Activated B cell treated with CpG ODN at 0.5 μM for 24 hours (primary cell): Measurements from ENCODE around the gene TBL1Y. TPM values are rescaled to one million over a fixed set of nuclear protein-coding genes. Genes with fewer than 3 reads are reported as not detected.
A peak's percentile ranks its signal among the peaks of the same experiment; 100 is the strongest.

Source experiments
- ATAC-seq: fragments of 200-7000 bp; cut with Tn5 transposase; one replicate; pipeline ENCODE4 v1.10.0; 2021; ENCODE audit warnings: low read depth, mild to moderate bottlenecking, moderate library complexity
- CTCF ChIA-PET: fragments of 350-600 bp; sonication (Branson Sonifier 250); formaldehyde crosslinking; loops from one replicate; lab custom pipeline; 2021; ENCODE audit warnings: antibody characterized with exemption; lab: Charles Lee
- POLR2A ChIA-PET: fragments of 350-600 bp; sonication (Branson Sonifier 250); formaldehyde crosslinking; loops from one replicate; lab custom pipeline; 2021; ENCODE audit warnings: antibody characterized with exemption; lab: Charles Lee
- DNase-seq: peaks from one replicate; pipeline ENCODE4 v3.0.0; 2022
- H3K27ac Mint-ChIP-seq: one replicate; pipeline ENCODE4 v1.8.0; 2020; ENCODE audit warnings: mixed read lengths
- H3K27me3 Mint-ChIP-seq: one replicate; pipeline ENCODE4 v1.8.0; 2021; ENCODE audit warnings: mixed read lengths
- H3K36me3 Mint-ChIP-seq: one replicate; pipeline ENCODE4 v1.8.0; 2021; ENCODE audit warnings: low read depth, mixed read lengths
- H3K4me1 Mint-ChIP-seq: one replicate; pipeline ENCODE4 v1.8.0; 2021; ENCODE audit warnings: mixed read lengths
- H3K4me3 Mint-ChIP-seq: one replicate; pipeline ENCODE4 v1.8.0; 2020; ENCODE audit warnings: mild to moderate bottlenecking, mixed read lengths
- H3K9me3 Mint-ChIP-seq: one replicate; pipeline ENCODE4 v1.8.0; 2020; ENCODE audit warnings: mixed read lengths
- CTCF ChIP-seq: fragments of 200-600 bp; IDR thresholded peaks from one replicate; pipeline ENCODE4 v1.8.0; 2022; ENCODE audit warnings: antibody characterized with exemption, mild to moderate bottlenecking
- intact Hi-C: fragments of 100-400 bp; cut with micrococcal nuclease; formaldehyde crosslinking; loops from one replicate; pipeline ENCODE4 v1.15.1; 2024
- total RNA-seq: library from RNA; stranded (reverse); gene quantifications from 2 replicates; pipeline ENCODE4 v1.2.3, GENCODE V29; 2022

Gene TBL1Y
- total RNA-seq, 1 donor from 2014 or later: not detected

GRCh38 chrY:6999905-7000304 lies 89.4 kb downstream of the TBL1Y start:
- H3K27me3 Mint-ChIP-seq: no peaks in the 10 kb centered on the region
- CTCF ChIA-PET: no interaction called here
- POLR2A ChIA-PET: no interaction called here
- peaks cover 19% of the 10 kb centered on the region for H3K4me1 Mint-ChIP-seq
- H3K27ac Mint-ChIP-seq: peak overlapping the region; percentile 37
- H3K9me3 Mint-ChIP-seq: no peaks in the 10 kb centered on the region
- intact Hi-C loops: no loop called here
- no peak for TF ChIP-seq CTCF
- no peaks in the 10 kb centered on the region for H3K36me3 Mint-ChIP-seq
- ATAC-seq: peak; percentile 66
- no peak for DNase-seq
- no peak overlapping the region for H3K4me3 Mint-ChIP-seq

GRCh38 chrY:7002581-7002980 lies 92.1 kb downstream of the TBL1Y start:
- H3K27ac Mint-ChIP-seq: no peak overlapping the region
- H3K9me3 Mint-ChIP-seq: no peaks in the 10 kb centered on the region
- ATAC-seq: no peak
- H3K27me3 Mint-ChIP-seq: no peaks in the 10 kb centered on the region
- no peak overlapping the region for H3K4me3 Mint-ChIP-seq
- H3K4me1 Mint-ChIP-seq: peaks cover 19% of the 10 kb centered on the region
- no peak for DNase-seq
- no peaks in the 10 kb centered on the region for H3K36me3 Mint-ChIP-seq
- TF ChIP-seq CTCF: no peak
- ChIA-PET CTCF (no interaction called here), POLR2A (no interaction called here)
- intact Hi-C loops: no loop called here

- intact Hi-C loops: no loop called here
- ATAC-seq (no peak), DNase-seq (no peak)
- TF ChIP-seq CTCF: no peak
- H3K4me3 Mint-ChIP-seq: no peak overlapping the region
- POLR2A ChIA-PET: no interaction called here
- H3K27me3 Mint-ChIP-seq: no peaks in the 10 kb centered on the region
- H3K36me3 Mint-ChIP-seq: no peaks in the 10 kb centered on the region
- H3K27ac Mint-ChIP-seq: no peak overlapping the region
- H3K9me3 Mint-ChIP-seq: no peaks in the 10 kb centered on the region
- no peaks in the 10 kb centered on the region for H3K4me1 Mint-ChIP-seq
- CTCF ChIA-PET: no interaction called here
Observed at GRCh38 chrY:7007911-7008310, 97.4 kb downstream of the TBL1Y start.

GRCh38 chrY:7008578-7009355 lies 98.3 kb downstream of the TBL1Y start:
- ChIA-PET CTCF (no interaction called here), POLR2A (no interaction called here)
- Mint-ChIP-seq H3K36me3 (no peaks in the 10 kb centered on the region), H3K27me3 (no peaks in the 10 kb centered on the region), H3K4me3 (no peak overlapping the region), H3K27ac (no peak overlapping the region), H3K4me1 (no peaks in the 10 kb centered on the region), H3K9me3 (no peaks in the 10 kb centered on the region)
- TF ChIP-seq CTCF: no peak
- no peak for DNase-seq
- intact Hi-C loops: no loop called here
- no peak for ATAC-seq

GRCh38 chrY:7013051-7013450 lies 102.6 kb downstream of the TBL1Y start:
- ChIA-PET CTCF (no interaction called here), POLR2A (no interaction called here)
- Mint-ChIP-seq H3K36me3 (no peaks in the 10 kb centered on the region), H3K27ac (no peak overlapping the region), H3K4me1 (no peaks in the 10 kb centered on the region), H3K9me3 (no peaks in the 10 kb centered on the region), H3K27me3 (no peaks in the 10 kb centered on the region), H3K4me3 (no peak overlapping the region)
- ATAC-seq (no peak), DNase-seq (no peak)
- no peak for TF ChIP-seq CTCF
- intact Hi-C loops: no loop called here
